CD8-positive, alpha-beta memory T cell (primary cell): ENCODE results near the gene NTRK2. TPM values are rescaled to one million over a fixed set of nuclear protein-coding genes. Genes with fewer than 3 reads are reported as not detected.
A peak's percentile ranks its signal among the peaks of the same experiment; 100 is the strongest.

Source experiments
- CTCF ChIA-PET: fragments of 350-600 bp; sonication (Branson Sonifier 250); formaldehyde crosslinking; loops from one replicate; lab custom pipeline; 2021; ENCODE audit warnings: antibody characterized with exemption; lab: Charles Lee
- POLR2A ChIA-PET: fragments of 350-600 bp; sonication (Branson Sonifier 250); formaldehyde crosslinking; loops from one replicate; lab custom pipeline; 2021; ENCODE audit warnings: antibody characterized with exemption; lab: Charles Lee
- DNase-seq, 5 donors: peaks; one replicate each; pipeline versions ENCODE4 v3.0.0 to v3.0.0-alpha.2; 2020 to 2022; ENCODE audit warnings: mixed read lengths in 1 of 5
- H3K27ac ChIP-seq: one replicate; pipeline ENCODE4 v1.7.0; 2013; ENCODE audit warnings: low read depth, mild to moderate bottlenecking, low read length, moderate library complexity
- H3K27me3 ChIP-seq: 2 replicates; pipeline ENCODE4 v1.7.0; 2013; ENCODE audit warnings: low read length, mild to moderate bottlenecking; ENCODE audit not compliant: insufficient read depth, poor library complexity, severe bottlenecking
- H3K36me3 ChIP-seq: 2 replicates; pipeline ENCODE4 v1.7.0; 2013; ENCODE audit warnings: mild to moderate bottlenecking, low read length, moderate library complexity; ENCODE audit not compliant: insufficient read depth
- H3K4me1 ChIP-seq: 2 replicates; pipeline ENCODE4 v1.7.0; 2013; ENCODE audit warnings: mild to moderate bottlenecking, low read length, moderate library complexity; ENCODE audit not compliant: insufficient read depth
- H3K4me3 ChIP-seq: 2 replicates; pipeline ENCODE4 v1.7.0; 2013; ENCODE audit warnings: mild to moderate bottlenecking, low read length
- H3K9me3 ChIP-seq: 2 replicates; pipeline ENCODE4 v1.7.0; 2013; ENCODE audit warnings: mild to moderate bottlenecking, low read length
- H3K27ac Mint-ChIP-seq, 8 donors: one replicate each; pipeline ENCODE4 v1.8.0; 2020 to 2021; ENCODE audit warnings: mixed read lengths in 8 of 8, mild to moderate bottlenecking in 6 of 8, inconsistent platforms in 3 of 8, moderate library complexity in 3 of 8
- H3K27me3 Mint-ChIP-seq, 2 donors: one replicate each; pipeline ENCODE4 v1.8.0; 2020 to 2021; ENCODE audit warnings: mixed read lengths in 2 of 2, mild to moderate bottlenecking in 1 of 2, moderate library complexity in 1 of 2
- H3K36me3 Mint-ChIP-seq, 3 donors: one replicate each; pipeline ENCODE4 v1.8.0; 2020 to 2021; ENCODE audit warnings: mixed read lengths in 3 of 3, inconsistent platforms in 1 of 3, mild to moderate bottlenecking in 1 of 3
- H3K4me1 Mint-ChIP-seq, 3 donors: one replicate each; pipeline ENCODE4 v1.8.0; 2020 to 2021; ENCODE audit warnings: mixed read lengths in 3 of 3, inconsistent platforms in 1 of 3, mild to moderate bottlenecking in 1 of 3
- H3K4me3 Mint-ChIP-seq, 7 donors: one replicate each; pipeline ENCODE4 v1.8.0; 2020 to 2021; ENCODE audit warnings: mixed read lengths in 7 of 7, mild to moderate bottlenecking in 6 of 7, moderate library complexity in 4 of 7, inconsistent platforms in 2 of 7
- H3K9me3 Mint-ChIP-seq, 5 donors: one replicate each; pipeline ENCODE4 v1.8.0; 2020 to 2022; ENCODE audit warnings: mixed read lengths in 5 of 5, mild to moderate bottlenecking in 3 of 5, moderate library complexity in 2 of 5, inconsistent platforms in 1 of 5
- polyA plus RNA-seq: library from polyadenylated mRNA; unstranded; fragments of 300-500 nt; fragmentation: Illumina TruSeq; gene quantifications from one replicate; pipeline ENCODE4 v1.2.3, GENCODE V29; 2021
- total RNA-seq, 2 experiments: library from RNA; stranded (reverse); gene quantifications; one replicate each; pipeline ENCODE4 v1.2.3, GENCODE V29; 2021

The NTRK2 gene
- total and polyA plus RNA-seq, 3 experiments from 2014 or later, result 0.26 to 0.38 TPM; not detected in 1

- CTCF ChIA-PET, result no interaction called here
- Mint-ChIP-seq H3K27ac (no peak overlapping the region), H3K4me3 (peak overlapping the region in 2 of 7 donors; percentile 62 to 67), H3K9me3 (no peaks in the 10 kb centered on the region), H3K36me3 (no peaks in the 10 kb centered on the region), H3K4me1 (peaks cover 0 to 9% (median 0%) of the 10 kb centered on the region in 3 donors), H3K27me3 (peaks cover 0 to 6% of the 10 kb centered on the region in 2 donors)
- no peaks in the 10 kb centered on the region for H3K4me1 ChIP-seq
- H3K9me3 ChIP-seq, result no peaks in the 10 kb centered on the region
- H3K36me3 ChIP-seq, result no peaks in the 10 kb centered on the region
- POLR2A ChIA-PET, result no interaction called here
- no peak for DNase-seq
- no peak overlapping the region for H3K27ac ChIP-seq
- no peak overlapping the region for H3K4me3 ChIP-seq
- H3K27me3 ChIP-seq, result no peaks in the 10 kb centered on the region
Measured at GRCh38 chr9:84694248-84694647, 24.7 kb downstream of the NTRK2 start.

GRCh38 chr9:84697042-84697441 lies 27.5 kb downstream of the NTRK2 start:
- Histone ChIP-seq H3K27me3 (no peaks in the 10 kb centered on the region), H3K9me3 (no peaks in the 10 kb centered on the region), H3K4me1 (no peaks in the 10 kb centered on the region), H3K27ac (no peak overlapping the region), H3K36me3 (no peaks in the 10 kb centered on the region), H3K4me3 (no peak overlapping the region)
- Mint-ChIP-seq H3K9me3 (no peaks in the 10 kb centered on the region), H3K4me1 (peaks cover 0 to 9% (median 0%) of the 10 kb centered on the region in 3 donors), H3K27me3 (peaks cover 0 to 6% of the 10 kb centered on the region in 2 donors), H3K36me3 (no peaks in the 10 kb centered on the region), H3K27ac (no peak overlapping the region), H3K4me3 (no peak overlapping the region)
- CTCF ChIA-PET, result no interaction called here
- no peak for DNase-seq
- POLR2A ChIA-PET, result no interaction called here

- ChIA-PET POLR2A (no interaction called here), CTCF (no interaction called here)
- no peaks in the 10 kb centered on the region for H3K4me1 ChIP-seq
- Mint-ChIP-seq H3K4me1 (peaks cover 0 to 9% (median 0%) of the 10 kb centered on the region in 3 donors), H3K27ac (no peak overlapping the region), H3K9me3 (no peaks in the 10 kb centered on the region), H3K36me3 (no peaks in the 10 kb centered on the region), H3K27me3 (peaks cover 0 to 6% of the 10 kb centered on the region in 2 donors), H3K4me3 (no peak overlapping the region)
- no peaks in the 10 kb centered on the region for H3K27me3 ChIP-seq
- no peak overlapping the region for H3K27ac ChIP-seq
- H3K36me3 ChIP-seq, result no peaks in the 10 kb centered on the region
- peak in 3 of 5 donors; percentile 10 to 34 (median 22) for DNase-seq
- no peaks in the 10 kb centered on the region for H3K9me3 ChIP-seq
- no peak overlapping the region for H3K4me3 ChIP-seq
Measured at GRCh38 chr9:84697509-84698114, 28.1 kb downstream of the NTRK2 start.

- Histone ChIP-seq H3K9me3 (no peaks in the 10 kb centered on the region), H3K27ac (no peak overlapping the region), H3K4me3 (no peak overlapping the region), H3K27me3 (no peaks in the 10 kb centered on the region), H3K36me3 (no peaks in the 10 kb centered on the region), H3K4me1 (no peaks in the 10 kb centered on the region)
- Mint-ChIP-seq H3K9me3 (no peaks in the 10 kb centered on the region), H3K4me1 (peaks cover 0 to 9% (median 0%) of the 10 kb centered on the region in 3 donors), H3K27me3 (peaks cover 0 to 6% of the 10 kb centered on the region in 2 donors), H3K36me3 (no peaks in the 10 kb centered on the region), H3K4me3 (no peak overlapping the region), H3K27ac (no peak overlapping the region)
- ChIA-PET POLR2A (no interaction called here), CTCF (no interaction called here)
- no peak for DNase-seq
Measured at GRCh38 chr9:84698323-84698722, 28.8 kb downstream of the NTRK2 start.

- H3K36me3 ChIP-seq, result no peaks in the 10 kb centered on the region
- CTCF ChIA-PET, result no interaction called here
- peaks cover 0 to 5% of the 10 kb centered on the region in 2 donors for H3K27me3 Mint-ChIP-seq
Measured at GRCh38 chr9:84699984-84700383, 30.5 kb downstream of the NTRK2 start.

GRCh38 chr9:84701801-84702200 lies 32.3 kb downstream of the NTRK2 start:
- H3K9me3 Mint-ChIP-seq, result no peaks in the 10 kb centered on the region
- no peak overlapping the region for H3K4me3 Mint-ChIP-seq
- ChIA-PET POLR2A (no interaction called here), CTCF (no interaction called here)
- H3K27ac Mint-ChIP-seq, result no peak overlapping the region
- H3K36me3 Mint-ChIP-seq, result no peaks in the 10 kb centered on the region
- Histone ChIP-seq H3K4me3 (no peak overlapping the region), H3K4me1 (no peaks in the 10 kb centered on the region), H3K9me3 (no peaks in the 10 kb centered on the region), H3K36me3 (no peaks in the 10 kb centered on the region), H3K27ac (no peak overlapping the region), H3K27me3 (no peaks in the 10 kb centered on the region)
- no peaks in the 10 kb centered on the region for H3K4me1 Mint-ChIP-seq
- H3K27me3 Mint-ChIP-seq, result peaks cover 0 to 4% of the 10 kb centered on the region in 2 donors
- DNase-seq, result no peak

More at GRCh38 chr9:84699984-84700383, 30.5 kb downstream of the NTRK2 start:
- H3K4me1 ChIP-seq, result no peaks in the 10 kb centered on the region
- H3K27ac ChIP-seq, result no peak overlapping the region
- POLR2A ChIA-PET, result no interaction called here
- DNase-seq, result no peak
- H3K9me3 ChIP-seq, result no peaks in the 10 kb centered on the region
- Mint-ChIP-seq H3K9me3 (no peaks in the 10 kb centered on the region), H3K27ac (no peak overlapping the region), H3K36me3 (no peaks in the 10 kb centered on the region), H3K4me3 (no peak overlapping the region), H3K4me1 (no peaks in the 10 kb centered on the region)
- no peaks in the 10 kb centered on the region for H3K27me3 ChIP-seq
- no peak overlapping the region for H3K4me3 ChIP-seq

- no peak overlapping the region for H3K27ac ChIP-seq
- Mint-ChIP-seq H3K4me3 (no peak overlapping the region), H3K36me3 (no peaks in the 10 kb centered on the region), H3K27me3 (peaks cover 0 to 4% of the 10 kb centered on the region in 2 donors), H3K4me1 (no peaks in the 10 kb centered on the region), H3K9me3 (no peaks in the 10 kb centered on the region), H3K27ac (no peak overlapping the region)
- H3K27me3 ChIP-seq, result no peaks in the 10 kb centered on the region
- DNase-seq, result no peak
- H3K4me3 ChIP-seq, result no peak overlapping the region
- H3K9me3 ChIP-seq, result no peaks in the 10 kb centered on the region
- CTCF ChIA-PET, result no interaction called here
- H3K36me3 ChIP-seq, result no peaks in the 10 kb centered on the region
- no peaks in the 10 kb centered on the region for H3K4me1 ChIP-seq
- POLR2A ChIA-PET, result no interaction called here
Measured at GRCh38 chr9:84702471-84702870, 32.9 kb downstream of the NTRK2 start.

GRCh38 chr9:84703793-84704192 lies 34.3 kb downstream of the NTRK2 start:
- H3K27me3 Mint-ChIP-seq, result peaks cover under 1 to 4% of the 10 kb centered on the region in 2 donors
- CTCF ChIA-PET, result no interaction called here
- DNase-seq, result no peak
- no peaks in the 10 kb centered on the region for H3K36me3 Mint-ChIP-seq
- POLR2A ChIA-PET, result no interaction called here
- no peak overlapping the region for H3K4me3 ChIP-seq
- no peaks in the 10 kb centered on the region for H3K27me3 ChIP-seq
- H3K9me3 Mint-ChIP-seq, result no peaks in the 10 kb centered on the region
- H3K4me1 ChIP-seq, result no peaks in the 10 kb centered on the region
- no peak overlapping the region for H3K27ac Mint-ChIP-seq
- H3K36me3 ChIP-seq, result no peaks in the 10 kb centered on the region
- H3K9me3 ChIP-seq, result no peaks in the 10 kb centered on the region
- H3K4me1 Mint-ChIP-seq, result peaks cover 0 to 2% (median 0%) of the 10 kb centered on the region in 3 donors
- H3K27ac ChIP-seq, result no peak overlapping the region
- H3K4me3 Mint-ChIP-seq, result no peak overlapping the region
